ENCODE measurements around the gene TNRC18.

- TF ChIP-seq POLR2A (IDR thresholded peaks at IDR 0.05; ENCODE audit: low read length) (no peak), GATA1 (IDR thresholded peaks at IDR 0.05; ENCODE audit: low read depth, low read length) (no peak)
Observed at GRCh38 chr7:5388273-5388901, 35.2 kb downstream of the TNRC18 start.
